Measurements from ENCODE around the gene BARX2.

BARX2 gene

GRCh38 chr11:129402206-129403171 is 26.8 kb downstream of the BARX2 start:
- no peak for DNase-seq (ENCODE audit: low read depth)

- no peak for DNase-seq (ENCODE audit: low read depth)
Measured at GRCh38 chr11:129404731-129405130, 29.1 kb downstream of the BARX2 start.

- DNase-seq (ENCODE audit: low read depth): no peak
Measured at GRCh38 chr11:129408865-129409444, 33.3 kb downstream of the BARX2 start.

- no peak for DNase-seq (ENCODE audit: low read depth)
Measured at GRCh38 chr11:129410395-129410960, 34.8 kb downstream of the BARX2 start.

GRCh38 chr11:129412494-129412893 is 36.8 kb downstream of the BARX2 start:
- DNase-seq (ENCODE audit: low read depth): no peak

GRCh38 chr11:129414144-129414872 is 38.7 kb downstream of the BARX2 start:
- DNase-seq (ENCODE audit: low read depth): no peak

- DNase-seq (ENCODE audit: low read depth): no peak
Measured at GRCh38 chr11:129416080-129416820, 40.6 kb downstream of the BARX2 start.

GRCh38 chr11:129417458-129417857 is 41.8 kb downstream of the BARX2 start:
- no peak for DNase-seq (ENCODE audit: low read depth)

GRCh38 chr11:129418039-129418438 is 42.4 kb downstream of the BARX2 start:
- no peak for DNase-seq (ENCODE audit: low read depth)

- no peak for DNase-seq (ENCODE audit: low read depth)
Measured at GRCh38 chr11:129419386-129419785, 43.7 kb downstream of the BARX2 start.

GRCh38 chr11:129423426-129423825 is 47.8 kb downstream of the BARX2 start:
- DNase-seq (ENCODE audit: low read depth): no peak

- DNase-seq (ENCODE audit: low read depth): no peak
Measured at GRCh38 chr11:129425214-129425613, 49.6 kb downstream of the BARX2 start.

- DNase-seq (ENCODE audit: low read depth): no peak
Measured at GRCh38 chr11:129426038-129426437, 50.4 kb downstream of the BARX2 start.

GRCh38 chr11:129426776-129427175 is 51.1 kb downstream of the BARX2 start:
- DNase-seq (ENCODE audit: low read depth): no peak

- DNase-seq (ENCODE audit: low read depth): no peak
Measured at GRCh38 chr11:129427376-129427775, 51.7 kb downstream of the BARX2 start.

GRCh38 chr11:129427816-129428406 is 52.3 kb downstream of the BARX2 start:
- DNase-seq (ENCODE audit: low read depth): no peak

GRCh38 chr11:129428557-129428956 is 52.9 kb downstream of the BARX2 start:
- DNase-seq (ENCODE audit: low read depth): no peak

- no peak for DNase-seq (ENCODE audit: low read depth)
Measured at GRCh38 chr11:129434641-129435498, 59.2 kb downstream of the BARX2 start.

GRCh38 chr11:129435499-129436245 is 60.0 kb downstream of the BARX2 start:
- DNase-seq (ENCODE audit: low read depth): no peak

- DNase-seq (ENCODE audit: low read depth): no peak
Measured at GRCh38 chr11:129436573-129436972, 60.9 kb downstream of the BARX2 start.

Data from EH (cell line).